ENCODE results near the gene ZNF260.

ZNF260 gene

GRCh38 chr19:36489118-36489919, 38.8 kb downstream of the ZNF260 start, which contains the start of gene ZNF566:
TSS of gene ZNF566 (minus strand) at chr19:36489561. CDS start at chr19:36476557, 13,004 bp downstream.
- DNase-seq: peak; percentile 99

DNA sequence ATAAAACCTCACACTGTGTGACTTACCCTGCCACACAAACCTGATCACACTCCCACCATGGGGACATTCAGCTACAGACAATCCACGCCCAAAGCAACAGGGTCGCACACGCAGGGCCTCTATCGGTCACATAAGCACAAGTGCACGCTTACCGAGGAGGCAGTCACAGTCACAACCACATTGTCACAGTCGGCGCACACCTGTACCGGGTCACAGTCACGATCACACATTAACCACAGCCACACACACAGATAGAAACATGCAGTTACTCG, 39.3 kb downstream of the ZNF260 start:
- peak; percentile 44 for DNase-seq

GRCh38 chr19:36488118-36488845, 39.8 kb downstream of the ZNF260 start:
- no peak for DNase-seq

DNA sequence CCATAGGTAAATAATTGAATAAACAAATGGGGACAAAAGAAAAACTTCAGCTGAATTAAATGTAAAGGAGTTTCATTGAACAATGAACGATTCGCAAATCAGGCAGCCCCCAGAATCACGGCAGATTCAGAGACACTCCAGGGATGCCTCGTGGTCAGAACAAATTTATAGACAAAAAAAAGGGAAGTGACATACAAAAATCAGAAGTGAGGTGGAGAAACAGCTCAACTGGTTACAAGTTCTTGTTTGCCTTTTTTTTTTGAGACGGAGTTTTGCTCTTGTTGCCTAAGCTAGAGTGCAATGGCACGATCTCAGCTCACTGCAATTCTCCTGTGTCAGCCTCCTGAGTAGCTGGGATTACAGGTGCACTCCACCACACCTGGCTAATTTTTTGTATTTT, 44.4 kb downstream of the ZNF260 start:
- DNase-seq: no peak

GRCh38 chr19:36482876-36483275, 45.2 kb downstream of the ZNF260 start:
- no peak for DNase-seq
